IMR-90 (cell line): Measurements from ENCODE around the gene ITPK1. TPM values are rescaled to one million over a fixed set of nuclear protein-coding genes. Genes with fewer than 3 reads are reported as not detected.

ENCODE experiments used
- ATAC-seq: fragments of 200-7000 bp; cut with Tn5 transposase; 2 replicates; pipeline ENCODE4 v1.9.1; 2020; ENCODE audit warnings: low read depth, mild to moderate bottlenecking, moderate library complexity
- BruUV-seq: library from RNA; stranded (reverse); fragments of 400-500 nt; replicated peaks from 2 replicates; lab custom pipeline; 2021; lab: Mats Ljungman, UMichigan
- CTCF ChIA-PET: fragments of 300-600 bp; formaldehyde crosslinking; extraction: SDS; loops from one replicate; lab custom pipeline; 2021; ENCODE audit warnings: antibody characterized with exemption; lab: Yijun Ruan, JAX
- POLR2A ChIA-PET: fragments of 300-600 bp; sonication (Branson Sonifier 250); formaldehyde crosslinking; loops from one replicate; lab custom pipeline; 2022; ENCODE audit warnings: antibody characterized with exemption; ENCODE audit not compliant: unreplicated experiment; lab: Charles Lee
- DNase-seq: peaks from one replicate; pipeline ENCODE4 v3.0.0; 2013
- H2AFZ ChIP-seq: replicated peaks from 2 replicates; pipeline ENCODE3; 2013; ENCODE audit warnings: low read length, mild to moderate bottlenecking; ENCODE audit not compliant: poor library complexity
- H2AK5ac ChIP-seq: 2 replicates; pipeline ENCODE4 v1.6.1; 2013; ENCODE audit warnings: low read depth, low read length, inconsistent platforms
- H2AK9ac ChIP-seq: replicated peaks from 2 replicates; pipeline ENCODE3; 2013; ENCODE audit warnings: mild to moderate bottlenecking, low read depth, low read length, moderate library complexity; ENCODE audit not compliant: poor library complexity
- H2BK120ac ChIP-seq: 2 replicates; pipeline ENCODE4 v1.6.1; 2013; ENCODE audit warnings: low read depth, low read length, inconsistent platforms
- H2BK15ac ChIP-seq: 3 replicates; pipeline ENCODE4 v1.6.1; 2013; ENCODE audit warnings: low read depth, low read length, inconsistent platforms
- H2BK20ac ChIP-seq: 2 replicates; pipeline ENCODE4 v1.6.1; 2013; ENCODE audit warnings: low read depth, mild to moderate bottlenecking, inconsistent platforms, low read length, moderate library complexity
- H2BK5ac ChIP-seq: 2 replicates; pipeline ENCODE4 v1.6.1; 2013; ENCODE audit warnings: mild to moderate bottlenecking, low read depth, low read length, inconsistent platforms; ENCODE audit not compliant: poor library complexity, severe bottlenecking
- H3K14ac ChIP-seq: replicated peaks from 2 replicates; pipeline ENCODE4 v1.6.1; 2013; ENCODE audit warnings: low read depth, low read length, inconsistent platforms
- H3K18ac ChIP-seq: 2 replicates; pipeline ENCODE4 v1.6.1; 2013; ENCODE audit warnings: low read depth, low read length, control low read depth
- H3K23ac ChIP-seq: 2 replicates; pipeline ENCODE4 v1.6.1; 2013; ENCODE audit warnings: low read depth, low read length, inconsistent platforms
- H3K27ac ChIP-seq: 2 replicates; pipeline ENCODE4 v1.5.1; 2013; ENCODE audit warnings: mild to moderate bottlenecking, control low read depth, low read length; ENCODE audit not compliant: insufficient read depth
- H3K27me3 ChIP-seq: 2 replicates; pipeline ENCODE4 v1.6.1; 2013; ENCODE audit warnings: low read length; ENCODE audit not compliant: control insufficient read depth, insufficient read depth
- H3K36me3 ChIP-seq: 2 replicates; pipeline ENCODE4 v1.6.1; 2013; ENCODE audit warnings: low read length, mixed read lengths; ENCODE audit not compliant: control insufficient read depth, insufficient read depth
- H3K4ac ChIP-seq: 2 replicates; pipeline ENCODE4 v1.6.1; 2013; ENCODE audit warnings: low read depth, low read length, inconsistent platforms
- H3K4me1 ChIP-seq: 2 replicates; pipeline ENCODE4 v1.6.1; 2013; ENCODE audit warnings: low read length, mixed read lengths; ENCODE audit not compliant: control insufficient read depth, insufficient read depth
- H3K4me2 ChIP-seq: 2 replicates; pipeline ENCODE4 v1.6.1; 2013; ENCODE audit warnings: low read depth, mild to moderate bottlenecking, control low read depth, low read length, moderate library complexity
- H3K4me3 ChIP-seq: 2 replicates; pipeline ENCODE4 v1.5.1; 2013; ENCODE audit warnings: low read depth, mild to moderate bottlenecking, control low read depth, low read length, moderate library complexity; ENCODE audit not compliant: insufficient read depth
- H3K56ac ChIP-seq: 2 replicates; pipeline ENCODE4 v1.6.1; 2013; ENCODE audit warnings: low read length, inconsistent platforms; ENCODE audit not compliant: insufficient read depth; ENCODE audit errors: extremely low read depth
- H3K79me1 ChIP-seq, 2 experiments: 2 replicates each; pipeline ENCODE4 v1.6.1; 2013; ENCODE audit warnings: low read length in 2 of 2, inconsistent platforms in 1 of 2, low read depth in 1 of 2
- H3K9ac ChIP-seq: 2 replicates; pipeline ENCODE4 v1.6.1; 2013; ENCODE audit warnings: low read depth, low read length, control low read depth
- H3K9me1 ChIP-seq: 2 replicates; pipeline ENCODE4 v1.6.1; 2013; ENCODE audit warnings: low read length, inconsistent platforms; ENCODE audit not compliant: insufficient read depth
- H3K9me3 ChIP-seq: 2 replicates; pipeline ENCODE4 v1.6.1; 2013; ENCODE audit warnings: low read length; ENCODE audit not compliant: control insufficient read depth, insufficient read depth
- H4K20me1 ChIP-seq: 2 replicates; pipeline ENCODE4 v1.6.1; 2013; ENCODE audit warnings: low read length, inconsistent platforms; ENCODE audit not compliant: insufficient read depth
- H4K5ac ChIP-seq: 2 replicates; pipeline ENCODE4 v1.6.1; 2013; ENCODE audit warnings: mild to moderate bottlenecking, low read depth, low read length, control low read depth
- H4K8ac ChIP-seq, 2 experiments: 2 replicates each; pipeline ENCODE4 v1.6.1; 2013; ENCODE audit warnings: low read depth in 2 of 2, low read length in 2 of 2, control low read depth in 1 of 2, inconsistent platforms in 1 of 2
- H4K91ac ChIP-seq: 2 replicates; pipeline ENCODE4 v1.6.1; 2013; ENCODE audit warnings: low read depth, low read length, inconsistent platforms; ENCODE audit not compliant: insufficient read depth
- CHD1 ChIP-seq: IDR thresholded peaks from 2 replicates; pipeline ENCODE4 v1.6.1; 2012; ENCODE audit warnings: low read depth, low read length, improper control_type of control experiment
- FOS ChIP-seq: fragments of 150-350 bp; IDR thresholded peaks from 2 replicates; pipeline ENCODE4 v1.6.1; 2016; ENCODE audit warnings: low read depth, low read length
- MAFK ChIP-seq: IDR thresholded peaks from 2 replicates; pipeline ENCODE4 v1.6.1; 2012; ENCODE audit warnings: low read depth, low read length, improper control_type of control experiment
- MAZ ChIP-seq: IDR thresholded peaks from 2 replicates; pipeline ENCODE4 v1.6.1; 2012; ENCODE audit warnings: low read depth, mild to moderate bottlenecking, low read length, improper control_type of control experiment, moderate library complexity, borderline replicate concordance
- MXI1 ChIP-seq: IDR thresholded peaks from 2 replicates; pipeline ENCODE4 v1.6.1; 2012; ENCODE audit warnings: low read depth, mild to moderate bottlenecking, low read length, moderate library complexity, borderline replicate concordance
- NFE2L2 ChIP-seq: fragments of 150-350 bp; IDR thresholded peaks from 2 replicates; pipeline ENCODE4 v1.6.1; 2016; ENCODE audit warnings: low read depth, mild to moderate bottlenecking, low read length
- RCOR1 ChIP-seq: IDR thresholded peaks from 2 replicates; pipeline ENCODE4 v1.6.1; 2012; ENCODE audit warnings: mild to moderate bottlenecking, low read length, improper control_type of control experiment; ENCODE audit not compliant: insufficient replicate concordance
- SMC3 ChIP-seq: fragments of 150-350 bp; IDR thresholded peaks from 2 replicates; pipeline ENCODE4 v1.6.1; 2016; ENCODE audit warnings: low read depth, mild to moderate bottlenecking, antibody characterized with exemption, low read length, moderate library complexity
- WGBS, 2 experiments: methylation state at CpG; one replicate each; pipeline versions ENCODE4 v1.1.5 to v1.1.7; 2013; ENCODE audit warnings: missing lambda C conversion rate in 2 of 2; ENCODE audit not compliant: insufficient read length in 1 of 2; ENCODE audit errors: extremely low coverage in 2 of 2; 5-methylcytosine and 5-hydroxymethylcytosine counted together
- dilution Hi-C: fragments of 300-500 bp; cut with HindIII; formaldehyde crosslinking; loops from one replicate; pipeline ENCODE4 v1.14.3; 2018; ENCODE audit warnings: low sequenced_read_pairs; ENCODE audit not compliant: unreplicated experiment
- in situ Hi-C: fragments of 300-500 bp; cut with MboI; formaldehyde crosslinking; loops from 3 replicates; pipeline ENCODE4 v1.14.3; 2019; ENCODE audit warnings: low sequenced_read_pairs, inconsistent platforms, mixed read lengths
- intact Hi-C: fragments of 100-400 bp; cut with micrococcal nuclease; formaldehyde crosslinking; loops from 2 replicates; pipeline ENCODE4 v1.10.0; 2022
- polyA plus RNA-seq, 3 experiments: library from polyadenylated mRNA; depleted of rRNA; stranded (reverse); fragments of >200 nt; gene quantifications; 2 replicates each; pipeline ENCODE4 v1.2.3, GENCODE V29; 2012; ENCODE audit warnings: low replicate concordance in 1 of 3
- total RNA-seq: library from RNA; depleted of rRNA; stranded (reverse); fragments of >200 nt; gene quantifications from 2 replicates; pipeline ENCODE4 v1.2.3, GENCODE V29; 2012
- TF ChIP-seq, protein P1 (sequence below): fragments of 150-350 bp; IDR thresholded peaks from 2 replicates; pipeline ENCODE4 v1.6.1; 2016; ENCODE audit warnings: low read depth, mild to moderate bottlenecking, low read length, moderate library complexity, borderline replicate concordance
- TF ChIP-seq, protein P2 (sequence below): conservative IDR thresholded peaks from 2 replicates; pipeline ENCODE4 v1.5.1; 2012; ENCODE audit warnings: mild to moderate bottlenecking, low read depth, low read length, improper control_type of control experiment

Gene ITPK1
- total and polyA plus RNA-seq, 2 of the 4 experiments (the other 2 are of a cell fraction): 21.7 to 26.9 TPM

DNA sequence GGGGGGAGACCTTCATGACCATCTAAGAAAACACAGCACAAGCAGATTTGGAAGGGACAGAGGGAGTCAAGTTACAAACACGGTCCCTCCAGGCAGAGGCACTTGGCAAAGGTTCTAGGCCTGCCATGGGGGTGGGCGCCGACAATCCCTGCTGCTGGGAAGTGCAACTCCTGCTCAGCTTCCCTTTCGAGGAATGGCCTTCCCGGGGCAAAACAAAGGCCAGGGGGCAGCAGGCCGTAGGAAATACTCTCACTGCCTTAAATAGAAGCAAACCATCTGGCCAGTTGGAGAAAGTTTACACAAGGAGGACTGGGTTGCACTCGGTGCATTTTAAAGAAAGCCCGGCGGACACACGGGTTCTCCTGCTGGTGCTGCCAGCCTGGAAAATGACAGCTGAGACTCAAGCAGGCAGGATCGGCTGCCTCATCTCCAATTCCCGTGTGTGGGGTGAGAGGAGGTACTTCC, 65.8 kb downstream of the ITPK1 start:
- peak; percentile 66 for ATAC-seq

More for the DNA sequence above, 65.8 kb downstream of the ITPK1 start:
- H3K27me3 ChIP-seq: peaks cover 31% of the 10 kb centered on the region
- no peak overlapping the region for H3K9ac ChIP-seq
- H3K18ac ChIP-seq: no peak overlapping the region
- peaks cover 11% of the 10 kb centered on the region for H3K4me1 ChIP-seq
- H3K4ac ChIP-seq: no peak overlapping the region
- H4K8ac ChIP-seq: no peak overlapping the region
- H2BK120ac ChIP-seq: no peak overlapping the region
- no peak overlapping the region for H4K91ac ChIP-seq
- no peak overlapping the region; the same call in 1 of the 2 replicates for H3K14ac ChIP-seq
- H2AK9ac ChIP-seq: no peak overlapping the region
- H4K5ac ChIP-seq: no peak overlapping the region
- H3K9me1 ChIP-seq: no peaks in the 10 kb centered on the region; the same call in 1 of the 2 replicates
- no peak overlapping the region for H2BK5ac ChIP-seq
- WGBS, 2 experiments: 33% methylated on average over 3 of the region's 12 CpGs; no CpG with 5 or more reads in 1 of the 2 experiments
- in situ Hi-C loops (no loop called here), dilution Hi-C loops (no loop called here), intact Hi-C loops (no loop called here)
- H3K27ac ChIP-seq: no peak overlapping the region
- no peak overlapping the region for H2AK5ac ChIP-seq
- no peak overlapping the region for H2BK20ac ChIP-seq
- no peaks in the 10 kb centered on the region for H3K79me1 ChIP-seq
- TF ChIP-seq MAZ (no peak), NFE2L2 (no peak), RCOR1 (no peak), MAFK (no peak), CHD1 (no peak), FOS (no peak), MXI1 (no peak), SMC3 (no peak)
- TF ChIP-seq, protein P1, sequence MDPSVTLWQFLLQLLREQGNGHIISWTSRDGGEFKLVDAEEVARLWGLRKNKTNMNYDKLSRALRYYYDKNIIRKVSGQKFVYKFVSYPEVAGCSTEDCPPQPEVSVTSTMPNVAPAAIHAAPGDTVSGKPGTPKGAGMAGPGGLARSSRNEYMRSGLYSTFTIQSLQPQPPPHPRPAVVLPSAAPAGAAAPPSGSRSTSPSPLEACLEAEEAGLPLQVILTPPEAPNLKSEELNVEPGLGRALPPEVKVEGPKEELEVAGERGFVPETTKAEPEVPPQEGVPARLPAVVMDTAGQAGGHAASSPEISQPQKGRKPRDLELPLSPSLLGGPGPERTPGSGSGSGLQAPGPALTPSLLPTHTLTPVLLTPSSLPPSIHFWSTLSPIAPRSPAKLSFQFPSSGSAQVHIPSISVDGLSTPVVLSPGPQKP: no peak
- TF ChIP-seq, protein P2, sequence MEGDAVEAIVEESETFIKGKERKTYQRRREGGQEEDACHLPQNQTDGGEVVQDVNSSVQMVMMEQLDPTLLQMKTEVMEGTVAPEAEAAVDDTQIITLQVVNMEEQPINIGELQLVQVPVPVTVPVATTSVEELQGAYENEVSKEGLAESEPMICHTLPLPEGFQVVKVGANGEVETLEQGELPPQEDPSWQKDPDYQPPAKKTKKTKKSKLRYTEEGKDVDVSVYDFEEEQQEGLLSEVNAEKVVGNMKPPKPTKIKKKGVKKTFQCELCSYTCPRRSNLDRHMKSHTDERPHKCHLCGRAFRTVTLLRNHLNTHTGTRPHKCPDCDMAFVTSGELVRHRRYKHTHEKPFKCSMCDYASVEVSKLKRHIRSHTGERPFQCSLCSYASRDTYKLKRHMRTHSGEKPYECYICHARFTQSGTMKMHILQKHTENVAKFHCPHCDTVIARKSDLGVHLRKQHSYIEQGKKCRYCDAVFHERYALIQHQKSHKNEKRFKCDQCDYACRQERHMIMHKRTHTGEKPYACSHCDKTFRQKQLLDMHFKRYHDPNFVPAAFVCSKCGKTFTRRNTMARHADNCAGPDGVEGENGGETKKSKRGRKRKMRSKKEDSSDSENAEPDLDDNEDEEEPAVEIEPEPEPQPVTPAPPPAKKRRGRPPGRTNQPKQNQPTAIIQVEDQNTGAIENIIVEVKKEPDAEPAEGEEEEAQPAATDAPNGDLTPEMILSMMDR: no peak
- peak overlapping the region; percentile 19 for H2AFZ ChIP-seq
- no peaks in the 10 kb centered on the region for H3K9me3 ChIP-seq
- CTCF ChIA-PET: no interaction called here
- no peak overlapping the region for H3K4me2 ChIP-seq
- POLR2A ChIA-PET: no interaction called here
- no peak overlapping the region for H2BK15ac ChIP-seq
- no peak overlapping the region for H3K56ac ChIP-seq
- peaks cover 29% of the 10 kb centered on the region for H4K20me1 ChIP-seq
- no peak overlapping the region for H3K4me3 ChIP-seq
- DNase-seq: no peak
- no TSS peak for BruUV-seq
- H3K23ac ChIP-seq: no peak overlapping the region
- no peaks in the 10 kb centered on the region for H3K36me3 ChIP-seq
